Measurements from ENCODE around the gene OR6B3.

The OR6B3 gene

GRCh38 chr2:240066489-240066888, 13.2 kb upstream of the OR6B3 start:
- no peak for DNase-seq
- Histone ChIP-seq H3K4me1 (no peaks in the 10 kb centered on the region), H3K27me3 (peaks cover 25% of the 10 kb centered on the region; the same call in 1 of the 2 replicates), H3K36me3 (no peaks in the 10 kb centered on the region), H3K9me3 (no peaks in the 10 kb centered on the region), H3K4me3 (ENCODE audit: low read depth, low read length) (no peak overlapping the region)
- no peak for TF ChIP-seq CTCF (IDR thresholded peaks at IDR 0.05; ENCODE audit: low read depth, low read length)

- Histone ChIP-seq H3K4me3 (ENCODE audit: low read depth, low read length) (no peak overlapping the region), H3K9me3 (no peaks in the 10 kb centered on the region), H3K27me3 (peaks cover 24% of the 10 kb centered on the region; the same call in 1 of the 2 replicates), H3K36me3 (no peaks in the 10 kb centered on the region), H3K4me1 (no peaks in the 10 kb centered on the region)
- DNase-seq = no peak
- TF ChIP-seq CTCF (IDR thresholded peaks at IDR 0.05; ENCODE audit: low read depth, low read length) = no peak
Observed at GRCh38 chr2:240064898-240065297, 11.6 kb upstream of the OR6B3 start.

GRCh38 chr2:240060977-240061591, 7.8 kb upstream of the OR6B3 start:
- H3K36me3 ChIP-seq = no peaks in the 10 kb centered on the region
- H3K4me1 ChIP-seq = no peaks in the 10 kb centered on the region
- peak; percentile 72 for TF ChIP-seq CTCF (IDR thresholded peaks at IDR 0.05; ENCODE audit: low read depth, low read length)
- peaks cover 35% of the 10 kb centered on the region for H3K27me3 ChIP-seq
- H3K9me3 ChIP-seq = no peaks in the 10 kb centered on the region
- no peak overlapping the region for H3K4me3 ChIP-seq (ENCODE audit: low read depth, low read length)
- DNase-seq = peak; percentile 56

GRCh38 chr2:240056678-240057077, 3.4 kb upstream of the OR6B3 start:
- Histone ChIP-seq H3K36me3 (no peaks in the 10 kb centered on the region), H3K4me3 (ENCODE audit: low read depth, low read length) (no peak overlapping the region), H3K4me1 (no peaks in the 10 kb centered on the region), H3K9me3 (no peaks in the 10 kb centered on the region), H3K27me3 (peaks cover 65% of the 10 kb centered on the region)
- no peak for DNase-seq
- no peak for TF ChIP-seq CTCF (IDR thresholded peaks at IDR 0.05; ENCODE audit: low read depth, low read length)

GRCh38 chr2:240055177-240055917, 2.0 kb upstream of the OR6B3 start:
- Histone ChIP-seq H3K4me1 (no peaks in the 10 kb centered on the region), H3K9me3 (no peaks in the 10 kb centered on the region), H3K4me3 (ENCODE audit: low read depth, low read length) (no peak overlapping the region), H3K36me3 (no peaks in the 10 kb centered on the region), H3K27me3 (peaks cover 79% of the 10 kb centered on the region)
- TF ChIP-seq CTCF (IDR thresholded peaks at IDR 0.05; ENCODE audit: low read depth, low read length) = no peak
- DNase-seq = no peak

- TF ChIP-seq CTCF (IDR thresholded peaks at IDR 0.05; ENCODE audit: low read depth, low read length) = no peak
- Histone ChIP-seq H3K36me3 (no peaks in the 10 kb centered on the region), H3K27me3 (peaks cover 97% of the 10 kb centered on the region), H3K9me3 (no peaks in the 10 kb centered on the region), H3K4me3 (ENCODE audit: low read depth, low read length) (no peak overlapping the region), H3K4me1 (no peaks in the 10 kb centered on the region)
- no peak for DNase-seq
Observed at GRCh38 chr2:240052524-240052923, 797 bp downstream of the OR6B3 start.

Data from BE2C (cell line).